GM12873 (cell line): Measurements from ENCODE around the gene IFNL2.

ENCODE experiments used
- TF ChIP-seq, protein P1 (sequence below): IDR thresholded peaks from 2 replicates; pipeline ENCODE4 v1.5.1; 2012; ENCODE audit warnings: low read depth, mild to moderate bottlenecking, moderate library complexity, low read length, control low read depth; ENCODE audit not compliant: insufficient read depth; ENCODE audit errors: missing control alignments

The IFNL2 gene

DNA sequence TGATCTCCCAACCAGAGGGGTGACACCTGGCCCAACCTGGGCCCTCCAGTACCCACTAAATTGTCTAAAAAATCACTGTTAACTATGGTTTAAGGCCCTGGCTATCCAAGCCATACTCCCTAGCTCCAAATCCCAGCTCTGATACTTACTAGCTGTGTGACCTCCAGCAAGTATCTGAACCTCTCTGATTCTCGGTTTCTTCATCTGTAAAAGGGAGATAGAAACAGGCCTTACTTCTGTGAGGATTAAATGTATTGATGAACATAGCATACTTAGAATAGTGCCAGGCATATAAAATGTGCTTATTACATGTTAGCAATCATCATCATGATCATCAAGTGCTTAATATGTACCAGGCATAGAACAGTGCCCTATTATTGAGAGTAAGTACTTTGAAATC lies 47.7 kb downstream of the IFNL2 start:
- TF ChIP-seq, protein P1, sequence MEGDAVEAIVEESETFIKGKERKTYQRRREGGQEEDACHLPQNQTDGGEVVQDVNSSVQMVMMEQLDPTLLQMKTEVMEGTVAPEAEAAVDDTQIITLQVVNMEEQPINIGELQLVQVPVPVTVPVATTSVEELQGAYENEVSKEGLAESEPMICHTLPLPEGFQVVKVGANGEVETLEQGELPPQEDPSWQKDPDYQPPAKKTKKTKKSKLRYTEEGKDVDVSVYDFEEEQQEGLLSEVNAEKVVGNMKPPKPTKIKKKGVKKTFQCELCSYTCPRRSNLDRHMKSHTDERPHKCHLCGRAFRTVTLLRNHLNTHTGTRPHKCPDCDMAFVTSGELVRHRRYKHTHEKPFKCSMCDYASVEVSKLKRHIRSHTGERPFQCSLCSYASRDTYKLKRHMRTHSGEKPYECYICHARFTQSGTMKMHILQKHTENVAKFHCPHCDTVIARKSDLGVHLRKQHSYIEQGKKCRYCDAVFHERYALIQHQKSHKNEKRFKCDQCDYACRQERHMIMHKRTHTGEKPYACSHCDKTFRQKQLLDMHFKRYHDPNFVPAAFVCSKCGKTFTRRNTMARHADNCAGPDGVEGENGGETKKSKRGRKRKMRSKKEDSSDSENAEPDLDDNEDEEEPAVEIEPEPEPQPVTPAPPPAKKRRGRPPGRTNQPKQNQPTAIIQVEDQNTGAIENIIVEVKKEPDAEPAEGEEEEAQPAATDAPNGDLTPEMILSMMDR: no peak

DNA sequence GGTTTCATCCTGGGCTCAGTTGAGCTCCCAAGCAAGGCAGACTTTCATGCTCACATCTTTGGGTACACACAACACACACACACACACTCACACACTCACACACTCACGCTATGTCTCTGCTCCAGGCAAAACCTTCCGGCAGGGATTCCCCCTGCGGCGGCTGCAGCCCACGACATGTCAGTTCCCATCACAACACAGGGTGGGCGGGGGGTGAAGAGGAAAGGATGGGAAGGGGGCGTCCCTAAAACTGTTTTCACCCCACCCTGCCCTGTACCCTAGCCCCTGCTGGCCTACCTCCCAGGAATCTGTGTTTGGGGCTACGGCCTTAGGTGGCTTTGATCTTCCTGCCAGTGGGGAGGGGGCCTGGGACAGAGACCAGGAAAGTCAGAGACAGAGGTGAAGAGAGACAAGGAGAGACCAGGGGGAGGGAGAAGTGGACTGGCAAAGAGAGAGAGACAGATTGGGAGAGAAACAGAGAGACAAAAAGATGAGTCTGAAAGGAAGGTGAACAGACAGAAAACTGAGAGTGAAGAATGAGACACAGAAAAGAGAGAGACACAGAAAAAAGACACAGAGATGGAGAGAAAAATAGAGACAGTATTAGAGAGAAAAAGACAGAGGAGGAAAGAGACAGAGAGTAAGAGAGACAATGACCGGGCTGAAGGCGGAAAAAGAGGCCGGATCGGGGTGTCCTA lies 48.6 kb downstream of the IFNL2 start:
- TF ChIP-seq, protein P1: no peak

DNA sequence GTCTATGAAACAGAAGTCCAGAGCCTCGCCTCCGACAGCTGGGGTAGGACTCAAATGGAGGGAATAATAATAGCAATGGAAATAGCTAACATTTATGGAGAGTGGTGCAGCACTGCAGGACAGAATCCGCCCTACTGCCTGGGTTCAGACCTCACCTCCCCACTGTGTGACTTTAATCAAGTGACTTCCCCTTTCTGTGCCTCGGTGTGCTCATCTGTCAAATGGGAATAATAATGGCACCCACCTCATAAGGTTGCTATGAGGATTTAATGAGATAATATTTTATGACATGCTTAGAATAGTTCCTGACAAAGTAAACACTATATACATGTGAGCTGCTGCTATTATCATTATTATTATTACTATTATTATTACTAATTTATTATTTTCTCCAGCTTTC lies 49.3 kb downstream of the IFNL2 start:
- TF ChIP-seq, protein P1: no peak

DNA sequence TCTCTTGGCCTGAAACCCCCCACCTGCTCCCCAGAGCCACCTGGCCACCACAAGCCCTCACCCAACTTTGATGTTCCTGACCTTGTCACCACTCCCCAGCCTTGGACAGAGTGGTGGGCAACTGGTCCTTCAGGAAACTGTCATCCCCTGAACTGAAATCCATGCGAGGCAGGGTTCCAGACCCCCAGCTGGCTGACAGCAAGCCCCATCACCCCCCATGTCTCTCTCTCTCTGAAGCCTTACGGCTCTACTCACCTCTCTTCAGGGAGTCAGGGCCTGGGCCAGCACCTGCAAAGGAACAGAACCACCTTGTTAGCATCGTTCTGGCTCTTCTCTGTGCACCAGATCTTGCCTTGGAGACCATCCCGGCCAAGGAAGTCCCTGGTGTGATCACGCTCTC lies 49.9 kb downstream of the IFNL2 start:
- TF ChIP-seq, protein P1: no peak

DNA sequence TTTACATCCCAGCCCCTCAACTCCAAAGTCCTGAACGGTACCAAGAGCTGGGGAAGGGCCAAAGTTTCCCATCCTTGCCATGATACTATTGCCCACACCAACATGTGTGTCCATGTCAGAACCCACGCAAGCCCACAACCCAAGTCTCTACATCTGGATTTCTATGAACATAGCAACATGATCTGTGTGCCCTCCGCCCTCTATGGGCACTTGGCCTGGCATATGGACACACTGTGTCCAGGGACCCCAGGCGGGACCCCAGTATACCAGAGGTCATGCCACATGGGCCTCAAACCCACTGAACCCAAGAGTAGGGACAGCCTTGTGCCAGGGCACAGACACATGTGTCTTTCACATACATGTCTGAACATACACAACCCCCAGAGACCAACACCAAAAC lies 50.5 kb downstream of the IFNL2 start:
- TF ChIP-seq, protein P1: no peak

DNA sequence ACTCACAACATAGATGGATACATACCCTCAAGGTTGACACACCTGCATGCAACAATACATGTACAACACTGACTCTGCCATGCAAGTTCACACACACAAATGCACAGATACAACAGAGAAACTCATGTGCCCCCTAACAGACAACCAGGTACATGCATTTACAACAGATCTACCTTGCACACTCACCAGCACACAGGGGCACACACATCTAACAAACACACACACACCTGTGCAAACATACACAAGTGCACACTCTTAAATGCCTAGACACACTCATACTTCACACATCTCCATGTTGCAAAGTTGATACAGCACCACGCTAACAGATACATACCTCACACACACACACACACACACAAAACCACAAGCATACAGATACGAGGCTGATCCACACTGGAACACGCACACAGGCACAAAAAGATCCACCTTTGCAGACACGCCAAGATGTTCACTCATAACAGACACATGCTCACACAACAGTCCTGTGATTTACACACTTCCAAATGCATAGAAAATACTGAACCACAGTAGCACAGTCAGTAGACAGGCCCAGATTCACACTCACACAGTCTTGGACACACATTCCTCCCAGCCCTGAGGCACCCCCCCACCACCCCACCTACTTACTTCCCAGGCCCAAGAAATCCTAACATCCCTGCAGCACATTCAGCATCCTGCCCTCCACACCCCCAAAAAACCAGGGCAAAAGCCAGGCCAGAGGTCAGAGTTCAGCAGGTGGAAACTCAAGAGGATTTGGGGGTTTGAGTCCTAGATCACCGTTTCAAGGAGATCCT lies 51.1 kb downstream of the IFNL2 start:
- TF ChIP-seq, protein P1: no peak
